K562 (cell line): ENCODE data around the gene PCBD2. TPM values are rescaled to one million over a fixed set of nuclear protein-coding genes. Genes with fewer than 3 reads are reported as not detected.

Experiments used
- CREB1 ChIP-seq, 2 experiments: sonication (generic) in 1 of 2; formaldehyde crosslinking in 1 of 2; IDR thresholded peaks; 2 replicates each; pipeline versions ENCODE4 v1.6.1 to v1.8.0; 2012 to 2022; ENCODE audit warnings: inconsistent platforms in 1 of 2, mild to moderate bottlenecking in 1 of 2, missing genetic modification reagents in 1 of 2, moderate library complexity in 1 of 2
- DDX20 ChIP-seq: fragments of 450-650 bp; IDR thresholded peaks from 2 replicates; pipeline ENCODE4 v1.6.1; 2016; ENCODE audit warnings: missing genetic modification characterization, low read depth, mild to moderate bottlenecking, missing compliant biosample characterization, moderate library complexity
- E2F5 ChIP-seq: sonication (generic); formaldehyde crosslinking; IDR thresholded peaks from 2 replicates; pipeline ENCODE4 v1.8.0; 2022; ENCODE audit warnings: mild to moderate bottlenecking, missing genetic modification reagents
- NCOA1 ChIP-seq: fragments of 450-650 bp; IDR thresholded peaks from 2 replicates; pipeline ENCODE4 v1.6.1; 2016; ENCODE audit warnings: low read depth
- NFATC3 ChIP-seq: fragments of 450-650 bp; IDR thresholded peaks from 2 replicates; pipeline ENCODE4 v1.6.1; 2017; ENCODE audit warnings: mild to moderate bottlenecking
- NFIC ChIP-seq: fragments of 450-650 bp; IDR thresholded peaks from 2 replicates; pipeline ENCODE4 v1.6.1; 2017; ENCODE audit warnings: mild to moderate bottlenecking, inconsistent platforms
- NUFIP1 ChIP-seq: fragments of 450-650 bp; IDR thresholded peaks from 2 replicates; pipeline ENCODE4 v1.6.1; 2018; ENCODE audit not compliant: partially characterized antibody
- PTRF ChIP-seq: fragments of 450-650 bp; IDR thresholded peaks from 2 replicates; pipeline ENCODE4 v1.6.1; 2016; ENCODE audit warnings: mild to moderate bottlenecking, missing genetic modification characterization, missing compliant biosample characterization
- RREB1 ChIP-seq: fragments of 250-450 bp; sonication (Bioruptor Pico); IDR thresholded peaks from 2 replicates; pipeline ENCODE4 v1.4.0; 2020
- SIN3A ChIP-seq, 2 experiments: fragments of 150-350 bp in 1 of 2; IDR thresholded peaks; 2 replicates each; pipeline ENCODE4 v1.6.1; 2011 to 2016; ENCODE audit warnings: borderline replicate concordance in 2 of 2, low read depth in 2 of 2, low read length in 2 of 2, mild to moderate bottlenecking in 2 of 2, moderate library complexity in 2 of 2; ENCODE audit not compliant: control insufficient read depth in 1 of 2
- THRA ChIP-seq: fragments of 450-650 bp; IDR thresholded peaks from 2 replicates; pipeline ENCODE4 v1.6.1; 2017; ENCODE audit warnings: mild to moderate bottlenecking, moderate library complexity
- TRIM25 ChIP-seq: fragments of 450-650 bp; IDR thresholded peaks from 2 replicates; pipeline ENCODE4 v1.7.0; 2016; ENCODE audit warnings: borderline replicate concordance
- ZFP36 ChIP-seq: fragments of 150-350 bp; IDR thresholded peaks from 2 replicates; pipeline ENCODE4 v1.6.1; 2018; ENCODE audit warnings: low read length, low read depth; ENCODE audit not compliant: partially characterized antibody
- ZNF263 ChIP-seq: sonication (generic); formaldehyde crosslinking; IDR thresholded peaks from 2 replicates; pipeline ENCODE4 v1.8.0; 2022; ENCODE audit warnings: mild to moderate bottlenecking, missing genetic modification reagents, borderline replicate concordance
- ZNF277 ChIP-seq: fragments of 250-450 bp; sonication (Bioruptor Pico); IDR thresholded peaks from 2 replicates; pipeline ENCODE4 v1.8.0; 2022; ENCODE audit warnings: inconsistent platforms, mild to moderate bottlenecking, moderate library complexity, borderline replicate concordance
- polyA plus RNA-seq, 8 experiments: library from polyadenylated mRNA; depleted of rRNA in 4 of 8; stranded (reverse) in 5 of 8; unstranded in 3 of 8; fragments of >200 nt; fragmentation: Nextera tagmentation in 2 of 8; fragmentation: Illumina TruSeq in 1 of 8; extraction: Ambion mirVana in 2 of 8; extraction: Trizol in 1 of 8; gene quantifications; 2 replicates each; pipeline versions ENCODE4 v1.2.1 to v1.2.3, GENCODE V29; 2011 to 2014; ENCODE audit warnings: inconsistent platforms in 1 of 8, missing spikeins in 1 of 8
- total RNA-seq, 7 experiments: library from RNA; depleted of rRNA in 6 of 7; stranded (reverse); fragments of >200 nt in 6 of 7; fragmentation: Illumina TruSeq in 2 of 7; extraction: Trizol in 2 of 7; gene quantifications; 2 replicates each; pipeline versions ENCODE4 v1.2.1 to v1.2.3, GENCODE V29; 2011 to 2021; ENCODE audit warnings: low replicate concordance in 1 of 7

The PCBD2 gene
- total and polyA plus RNA-seq, 9 of the 15 experiments (the other 6 are each of a cell fraction or from before 2014, with no cell fraction given) = 5.2 to 13.8 (median 7.8) TPM

- TF ChIP-seq NFATC3 (no peak), E2F5 (no peak), ZNF277 (CRISPR knock-in tag) (no peak), NUFIP1 (no peak), NFIC (peak; percentile 73), SIN3A (IDR thresholded peaks at IDR 0.05; ENCODE audit: borderline replicate concordance in 2 of 2, control insufficient read depth in 1 of 2, low read depth in 2 of 2, low read length in 2 of 2) (peak in 1 of 2 experiments; percentile 63; a peak in 2 of 4 replicates), ZNF263 (CRISPR knock-in tag) (peak; percentile 39; the same call in 1 of the 2 replicates), PTRF (tag) (no peak), RREB1 (CRISPR knock-in tag) (no peak), TRIM25 (no peak), THRA (no peak), DDX20 (tag) (no peak), CREB1 (IDR thresholded peaks at IDR 0.05) (peak; percentile 80), CREB1 (CRISPR knock-in tag; IDR thresholded peaks at IDR 0.05) (peak; percentile 65; the same call in 1 of the 2 replicates), NCOA1 (no peak), ZFP36 (no peak)
Observed at GRCh38 chr5:134904610-134905245, at the start of gene PCBD2 (continued).
